Measurements from ENCODE around the gene RFX4.

The RFX4 gene

DNA sequence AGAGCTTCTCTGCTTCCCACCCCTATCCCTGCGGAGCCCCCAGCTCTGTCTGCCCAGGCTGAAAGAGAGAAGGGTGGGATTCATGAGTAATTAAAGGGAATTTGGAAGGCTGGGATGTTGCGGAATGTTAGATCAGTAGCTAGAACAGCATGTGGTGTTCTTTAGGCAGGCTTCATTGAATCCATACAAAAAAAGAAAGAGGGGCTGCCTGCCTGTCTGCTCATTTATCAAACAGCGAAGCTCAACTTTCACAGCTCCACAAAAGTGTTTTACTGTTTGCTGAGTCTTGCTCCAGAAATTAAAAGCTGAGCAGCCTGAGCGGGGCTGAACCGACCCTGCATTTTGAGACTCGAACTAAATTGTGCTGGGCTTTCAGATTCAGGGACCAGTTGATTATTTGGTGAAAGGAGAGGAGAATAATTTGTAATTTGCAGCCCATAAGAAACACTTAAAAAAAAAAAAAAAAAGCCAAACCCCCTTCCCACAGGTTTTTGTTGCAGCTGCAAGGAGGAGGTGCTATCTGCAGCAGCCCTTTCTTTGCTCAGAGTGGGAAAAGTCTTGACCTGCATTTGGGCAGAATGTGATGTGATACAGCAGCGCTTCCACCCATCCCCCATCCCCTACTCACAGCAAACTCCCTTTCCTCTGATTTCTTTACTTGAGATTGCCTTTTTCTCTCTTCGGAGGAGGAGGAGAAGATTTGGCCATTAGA is 89.7 kb downstream of the RFX4 start:
- H3K4me3 ChIP-seq (ENCODE audit: control insufficient read depth, low read depth, low read length) = no peak overlapping the region
- TF ChIP-seq, protein P1, sequence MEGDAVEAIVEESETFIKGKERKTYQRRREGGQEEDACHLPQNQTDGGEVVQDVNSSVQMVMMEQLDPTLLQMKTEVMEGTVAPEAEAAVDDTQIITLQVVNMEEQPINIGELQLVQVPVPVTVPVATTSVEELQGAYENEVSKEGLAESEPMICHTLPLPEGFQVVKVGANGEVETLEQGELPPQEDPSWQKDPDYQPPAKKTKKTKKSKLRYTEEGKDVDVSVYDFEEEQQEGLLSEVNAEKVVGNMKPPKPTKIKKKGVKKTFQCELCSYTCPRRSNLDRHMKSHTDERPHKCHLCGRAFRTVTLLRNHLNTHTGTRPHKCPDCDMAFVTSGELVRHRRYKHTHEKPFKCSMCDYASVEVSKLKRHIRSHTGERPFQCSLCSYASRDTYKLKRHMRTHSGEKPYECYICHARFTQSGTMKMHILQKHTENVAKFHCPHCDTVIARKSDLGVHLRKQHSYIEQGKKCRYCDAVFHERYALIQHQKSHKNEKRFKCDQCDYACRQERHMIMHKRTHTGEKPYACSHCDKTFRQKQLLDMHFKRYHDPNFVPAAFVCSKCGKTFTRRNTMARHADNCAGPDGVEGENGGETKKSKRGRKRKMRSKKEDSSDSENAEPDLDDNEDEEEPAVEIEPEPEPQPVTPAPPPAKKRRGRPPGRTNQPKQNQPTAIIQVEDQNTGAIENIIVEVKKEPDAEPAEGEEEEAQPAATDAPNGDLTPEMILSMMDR (conservative IDR thresholded peaks at IDR 0.05; ENCODE audit: control insufficient read depth, insufficient read depth, low read depth, low read length) = no peak
- DNase-seq (ENCODE audit: low read depth) = no peak

DNA sequence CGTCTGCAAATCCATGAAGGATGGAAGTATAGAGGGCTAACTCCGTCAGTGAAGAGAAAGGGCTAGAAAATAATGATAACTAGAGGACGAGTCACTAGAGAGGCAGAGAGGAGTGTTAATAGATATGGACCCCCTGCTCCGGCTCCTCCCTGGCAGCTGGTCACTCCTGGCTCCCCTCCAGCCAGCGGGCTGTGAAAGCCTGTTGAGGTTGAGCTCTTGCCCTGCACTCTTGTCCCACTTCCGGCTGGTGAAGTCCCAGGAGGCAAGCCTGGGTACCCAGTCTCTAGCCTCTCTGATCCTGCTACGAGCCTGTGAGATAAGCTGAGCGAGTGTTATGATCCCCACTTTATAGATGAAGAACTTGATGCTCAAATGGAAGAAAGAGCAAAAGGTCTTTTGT is 90.3 kb downstream of the RFX4 start:
- no peak for DNase-seq (ENCODE audit: low read depth)
- TF ChIP-seq, protein P1 (conservative IDR thresholded peaks at IDR 0.05; ENCODE audit: control insufficient read depth, insufficient read depth, low read depth, low read length) = no peak
- H3K4me3 ChIP-seq (ENCODE audit: control insufficient read depth, low read depth, low read length) = no peak overlapping the region

DNA sequence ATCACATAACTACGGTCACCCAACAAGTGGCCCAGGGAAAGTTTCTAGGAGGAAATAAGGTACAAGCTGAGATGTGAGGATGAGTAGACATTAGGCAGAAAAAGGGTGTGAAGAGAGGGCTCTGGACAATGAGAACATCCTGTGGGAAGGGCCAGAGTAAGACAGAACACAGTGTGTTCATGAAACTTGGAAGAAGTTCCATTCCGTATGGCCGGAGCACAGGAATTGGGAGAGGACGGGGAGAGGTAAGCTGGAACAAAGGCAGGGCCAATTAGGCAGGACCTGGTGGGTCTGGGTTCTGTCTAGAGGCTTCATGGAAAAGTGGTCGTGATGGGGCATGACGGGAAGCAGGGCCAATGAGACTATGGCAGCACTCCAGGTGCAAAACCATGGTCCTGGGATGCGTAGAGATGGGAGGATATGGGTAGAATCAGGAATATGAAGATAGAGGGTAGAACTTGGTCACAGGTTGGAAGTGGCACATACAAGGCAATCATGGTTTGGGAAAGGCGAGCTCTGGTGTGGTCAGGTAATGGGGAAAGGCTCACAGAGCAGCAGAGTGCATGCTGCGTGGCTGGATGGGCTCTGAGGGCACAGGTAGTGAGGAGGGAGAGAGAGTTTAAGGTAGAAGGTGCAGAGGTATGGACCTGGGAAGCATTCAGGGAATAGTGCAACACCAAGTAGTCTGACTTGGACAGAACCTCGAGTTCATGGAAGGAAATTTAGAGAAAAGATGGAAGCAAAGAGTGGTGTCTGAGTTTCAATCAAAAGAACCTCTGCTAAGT is 93.0 kb downstream of the RFX4 start:
- DNase-seq (ENCODE audit: low read depth) = no peak
- no peak overlapping the region for H3K4me3 ChIP-seq (ENCODE audit: control insufficient read depth, low read depth, low read length)
- TF ChIP-seq, protein P1 (conservative IDR thresholded peaks at IDR 0.05; ENCODE audit: control insufficient read depth, insufficient read depth, low read depth, low read length) = no peak

DNA sequence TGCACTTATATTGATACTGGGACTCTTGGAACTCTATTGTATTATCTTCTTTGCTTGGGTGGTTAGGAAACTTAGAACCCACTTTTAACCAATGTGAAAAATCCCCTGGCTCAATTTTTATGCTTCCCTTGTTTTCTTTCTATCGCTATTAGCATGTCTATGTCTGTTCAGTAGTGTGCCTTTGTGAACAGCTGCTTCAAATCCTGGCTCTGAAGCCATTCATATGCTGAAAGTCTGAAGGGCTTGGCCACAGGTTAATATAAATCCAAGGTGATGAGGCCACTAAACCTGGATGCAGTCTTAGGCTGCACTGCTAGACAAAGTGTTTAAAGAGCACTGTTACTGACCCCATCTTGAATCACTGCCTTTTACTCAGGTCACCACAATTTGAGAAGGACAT is 96.8 kb downstream of the RFX4 start:
- DNase-seq (ENCODE audit: low read depth) = no peak
- no peak overlapping the region for H3K4me3 ChIP-seq (ENCODE audit: control insufficient read depth, low read depth, low read length)
- TF ChIP-seq, protein P1 (conservative IDR thresholded peaks at IDR 0.05; ENCODE audit: control insufficient read depth, insufficient read depth, low read depth, low read length) = no peak

DNA sequence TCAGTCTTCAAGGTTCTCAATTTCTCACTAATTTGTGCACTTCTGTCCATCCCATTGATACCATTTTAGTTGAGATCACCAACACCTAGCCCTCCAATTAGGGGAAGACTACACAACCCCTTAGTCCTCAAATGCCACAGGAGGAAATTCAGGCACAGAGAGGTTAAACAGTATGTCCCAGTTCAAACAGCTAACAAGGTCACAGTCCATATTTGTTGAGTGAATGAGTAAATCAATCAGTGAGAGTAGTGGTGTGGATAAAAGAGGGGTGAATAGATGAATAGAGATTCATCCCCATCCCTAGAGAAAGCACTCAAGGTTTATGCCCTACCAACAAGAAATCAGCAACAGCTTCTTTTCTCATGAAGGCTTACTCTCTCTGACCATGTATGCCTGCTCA is 97.5 kb downstream of the RFX4 start:
- no peak for DNase-seq (ENCODE audit: low read depth)
- H3K4me3 ChIP-seq (ENCODE audit: control insufficient read depth, low read depth, low read length) = no peak overlapping the region
- TF ChIP-seq, protein P1 (conservative IDR thresholded peaks at IDR 0.05; ENCODE audit: control insufficient read depth, insufficient read depth, low read depth, low read length) = no peak

DNA sequence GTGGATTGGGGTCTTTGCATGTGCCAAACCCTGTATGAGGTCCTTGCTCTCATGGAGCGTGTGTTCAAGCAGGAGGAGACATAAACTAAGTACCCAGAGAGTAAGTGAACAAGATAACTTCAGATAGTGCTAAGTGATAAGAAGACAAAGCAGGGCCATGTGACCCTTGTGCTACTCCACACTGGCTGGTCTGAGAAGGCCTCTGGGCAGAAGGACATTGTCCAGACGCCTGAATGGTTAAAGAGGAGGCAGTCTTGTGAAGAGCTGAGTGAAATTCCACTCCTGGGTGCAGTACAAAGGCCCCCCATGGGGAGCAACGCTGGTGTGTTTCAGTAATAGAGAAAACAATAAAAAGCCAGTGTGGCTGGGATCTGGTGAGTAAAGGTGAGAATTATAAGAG is 98.4 kb downstream of the RFX4 start:
- no peak for DNase-seq (ENCODE audit: low read depth)
- TF ChIP-seq, protein P1 (conservative IDR thresholded peaks at IDR 0.05; ENCODE audit: control insufficient read depth, insufficient read depth, low read depth, low read length) = no peak
- no peak overlapping the region for H3K4me3 ChIP-seq (ENCODE audit: control insufficient read depth, low read depth, low read length)
